OCI-LY1 (cell line): ENCODE data around the gene VAV3.

Source experiments
- H2AFZ ChIP-seq: fragments of 200-600 bp; sonication (generic), shearing (Covaris generic); 2 replicates; pipeline ENCODE4 v1.6.0; 2014; ENCODE audit warnings: antibody characterized with exemption, mild to moderate bottlenecking, low read length
- H3F3A ChIP-seq: fragments of 200-600 bp; sonication (generic), shearing (Covaris generic); 2 replicates; pipeline ENCODE4 v1.6.0; 2014; ENCODE audit warnings: mild to moderate bottlenecking, antibody characterized with exemption, low read length, moderate library complexity; ENCODE audit not compliant: insufficient read depth
- H3K27ac ChIP-seq: fragments of 200-600 bp; sonication (generic); 2 replicates; pipeline ENCODE4 v1.5.1; 2014; ENCODE audit warnings: low read length, mixed run types, mild to moderate bottlenecking, low read depth; ENCODE audit not compliant: poor library complexity, severe bottlenecking
- H3K27me3 ChIP-seq: fragments of 200-600 bp; sonication (generic); 2 replicates; pipeline ENCODE4 v1.6.0; 2014; ENCODE audit warnings: antibody characterized with exemption, mild to moderate bottlenecking, low read length, moderate library complexity; ENCODE audit not compliant: insufficient read depth
- H3K36me3 ChIP-seq: fragments of 200-600 bp; sonication (generic); 2 replicates; pipeline ENCODE4 v1.6.1; 2014; ENCODE audit warnings: mild to moderate bottlenecking, antibody characterized with exemption, low read length, moderate library complexity, mixed read lengths; ENCODE audit not compliant: insufficient read depth
- H3K4me1 ChIP-seq: fragments of 200-600 bp; sonication (generic); 2 replicates; pipeline ENCODE4 v1.5.1; 2014; ENCODE audit warnings: mild to moderate bottlenecking, low read length, moderate library complexity; ENCODE audit not compliant: insufficient read depth, severe bottlenecking
- H3K4me2 ChIP-seq: fragments of 200-600 bp; sonication (generic), shearing (Covaris generic); 2 replicates; pipeline ENCODE4 v1.6.1; 2014; ENCODE audit warnings: low read length
- H3K4me3 ChIP-seq: fragments of 200-600 bp; sonication (generic); 2 replicates; pipeline ENCODE4 v1.5.1; 2014; ENCODE audit warnings: low read length, low read depth, mild to moderate bottlenecking, mixed read lengths; ENCODE audit not compliant: poor library complexity, severe bottlenecking
- H3K79me2 ChIP-seq: fragments of 200-600 bp; shearing (Covaris generic); 2 replicates; pipeline ENCODE4 v1.6.1; 2016; ENCODE audit warnings: mixed run types, low read length, mixed read lengths; ENCODE audit not compliant: insufficient read depth
- H3K9ac ChIP-seq: fragments of 200-600 bp; sonication (generic), shearing (Covaris generic); 2 replicates; pipeline ENCODE4 v1.6.1; 2014; ENCODE audit warnings: mild to moderate bottlenecking, low read length, mixed read lengths
- H3K9me2 ChIP-seq: fragments of 200-600 bp; sonication (generic), shearing (Covaris generic); 2 replicates; pipeline ENCODE4 v1.6.1; 2014; ENCODE audit warnings: low read depth, mild to moderate bottlenecking, low read length, mixed read lengths
- H3K9me3 ChIP-seq: fragments of 200-600 bp; shearing (Covaris generic); 2 replicates; pipeline ENCODE4 v1.6.1; 2014; ENCODE audit warnings: low read length, mixed read lengths
- H4K20me1 ChIP-seq: fragments of 200-600 bp; sonication (generic), shearing (Covaris generic); 2 replicates; pipeline ENCODE4 v1.6.0; 2016; ENCODE audit warnings: mild to moderate bottlenecking, low read length; ENCODE audit not compliant: insufficient read depth
- EZH2 ChIP-seq: fragments of 200-600 bp; sonication (generic), shearing (Covaris generic); IDR thresholded peaks from 2 replicates; pipeline ENCODE4 v1.8.0; 2017; ENCODE audit warnings: borderline replicate concordance, mixed run types, mild to moderate bottlenecking, antibody characterized with exemption, low read length, moderate library complexity, mixed read lengths
- TF ChIP-seq, protein P1 (sequence below): fragments of 200-600 bp; sonication (generic), shearing (Covaris generic); IDR thresholded peaks from 2 replicates; pipeline ENCODE4 v1.5.1; 2017; ENCODE audit warnings: mild to moderate bottlenecking, antibody characterized with exemption, low read length, moderate library complexity, mixed read lengths

Gene VAV3

GRCh38 chr1:107767156-107767582, 197.8 kb downstream of the VAV3 start:
- Histone ChIP-seq H3F3A (no peaks in the 10 kb centered on the region), H3K9ac (no peak overlapping the region), H3K27ac (no peak overlapping the region), H3K27me3 (no peaks in the 10 kb centered on the region), H4K20me1 (no peaks in the 10 kb centered on the region), H3K4me1 (no peaks in the 10 kb centered on the region), H3K4me3 (no peak overlapping the region), H2AFZ (no peak overlapping the region), H3K9me2 (no peaks in the 10 kb centered on the region), H3K36me3 (peaks cover 21% of the 10 kb centered on the region; the same call in 1 of the 2 replicates), H3K79me2 (no peaks in the 10 kb centered on the region), H3K4me2 (no peak overlapping the region), H3K9me3 (no peaks in the 10 kb centered on the region)
- no peak for TF ChIP-seq EZH2
- TF ChIP-seq, protein P1, sequence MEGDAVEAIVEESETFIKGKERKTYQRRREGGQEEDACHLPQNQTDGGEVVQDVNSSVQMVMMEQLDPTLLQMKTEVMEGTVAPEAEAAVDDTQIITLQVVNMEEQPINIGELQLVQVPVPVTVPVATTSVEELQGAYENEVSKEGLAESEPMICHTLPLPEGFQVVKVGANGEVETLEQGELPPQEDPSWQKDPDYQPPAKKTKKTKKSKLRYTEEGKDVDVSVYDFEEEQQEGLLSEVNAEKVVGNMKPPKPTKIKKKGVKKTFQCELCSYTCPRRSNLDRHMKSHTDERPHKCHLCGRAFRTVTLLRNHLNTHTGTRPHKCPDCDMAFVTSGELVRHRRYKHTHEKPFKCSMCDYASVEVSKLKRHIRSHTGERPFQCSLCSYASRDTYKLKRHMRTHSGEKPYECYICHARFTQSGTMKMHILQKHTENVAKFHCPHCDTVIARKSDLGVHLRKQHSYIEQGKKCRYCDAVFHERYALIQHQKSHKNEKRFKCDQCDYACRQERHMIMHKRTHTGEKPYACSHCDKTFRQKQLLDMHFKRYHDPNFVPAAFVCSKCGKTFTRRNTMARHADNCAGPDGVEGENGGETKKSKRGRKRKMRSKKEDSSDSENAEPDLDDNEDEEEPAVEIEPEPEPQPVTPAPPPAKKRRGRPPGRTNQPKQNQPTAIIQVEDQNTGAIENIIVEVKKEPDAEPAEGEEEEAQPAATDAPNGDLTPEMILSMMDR = no peak

- H3K9me3 ChIP-seq = no peaks in the 10 kb centered on the region
- no peak overlapping the region for H3K4me3 ChIP-seq
- H2AFZ ChIP-seq = no peak overlapping the region
- no peak overlapping the region for H3K9ac ChIP-seq
- H3K79me2 ChIP-seq = no peaks in the 10 kb centered on the region
- no peak for TF ChIP-seq EZH2
- TF ChIP-seq, protein P1 = no peak
- no peak overlapping the region for H3K27ac ChIP-seq
- no peaks in the 10 kb centered on the region for H4K20me1 ChIP-seq
- H3K36me3 ChIP-seq = peaks cover 21% of the 10 kb centered on the region; the same call in 1 of the 2 replicates
- H3K9me2 ChIP-seq = no peaks in the 10 kb centered on the region
- no peaks in the 10 kb centered on the region for H3K4me1 ChIP-seq
- no peaks in the 10 kb centered on the region for H3F3A ChIP-seq
- no peak overlapping the region for H3K4me2 ChIP-seq
- no peaks in the 10 kb centered on the region for H3K27me3 ChIP-seq
Observed at GRCh38 chr1:107766533-107766932, 198.4 kb downstream of the VAV3 start.

GRCh38 chr1:107762751-107763390, 202.1 kb downstream of the VAV3 start:
- Histone ChIP-seq H3K9me2 (no peaks in the 10 kb centered on the region), H2AFZ (no peak overlapping the region), H3K27ac (no peak overlapping the region), H3K79me2 (no peaks in the 10 kb centered on the region), H3K36me3 (peaks cover 17% of the 10 kb centered on the region; the same call in 1 of the 2 replicates), H3K27me3 (no peaks in the 10 kb centered on the region), H3K9ac (no peak overlapping the region), H3K4me1 (no peaks in the 10 kb centered on the region), H3K4me3 (no peak overlapping the region), H3K9me3 (no peaks in the 10 kb centered on the region), H4K20me1 (no peaks in the 10 kb centered on the region), H3F3A (no peaks in the 10 kb centered on the region), H3K4me2 (no peak overlapping the region)
- no peak for TF ChIP-seq EZH2
- TF ChIP-seq, protein P1 = no peak
